Type B pancreatic cell (in vitro differentiated cells): ENCODE data around the gene NOTCH1. TPM values are rescaled to one million over a fixed set of nuclear protein-coding genes. Genes with fewer than 3 reads are reported as not detected.
"Not testable (repeated sequence)": the region's sequence is repeated elsewhere in the genome, so short reads cannot be mapped to it uniquely, and the experiment has no call there.

ENCODE experiments used
- DNase-seq: peaks from one replicate; pipeline ENCODE4 v3.0.0; 2021; ENCODE audit warnings: mixed read lengths; ENCODE audit not compliant: unreplicated experiment; ENCODE audit errors: extremely low spot score
- H3K27ac Mint-ChIP-seq: 2 replicates; pipeline ENCODE4 v1.8.0; 2021; ENCODE audit warnings: mild to moderate bottlenecking, mixed read lengths
- H3K27me3 Mint-ChIP-seq: 2 replicates; pipeline ENCODE4 v1.8.0; 2021; ENCODE audit warnings: mixed read lengths
- H3K36me3 Mint-ChIP-seq: 2 replicates; pipeline ENCODE4 v1.8.0; 2021; ENCODE audit warnings: mixed read lengths
- H3K4me1 Mint-ChIP-seq: one replicate; pipeline ENCODE4 v1.8.0; 2021; ENCODE audit warnings: mixed read lengths; ENCODE audit not compliant: unreplicated experiment
- H3K4me3 Mint-ChIP-seq: 2 replicates; pipeline ENCODE4 v1.8.0; 2021; ENCODE audit warnings: mild to moderate bottlenecking, mixed read lengths
- H3K9me3 Mint-ChIP-seq: 2 replicates; pipeline ENCODE4 v1.8.0; 2021; ENCODE audit warnings: mixed read lengths
- CTCF ChIP-seq: fragments of 200-600 bp; sonication (generic); conservative IDR thresholded peaks from 2 replicates; pipeline ENCODE4 v1.5.0; 2021; ENCODE audit warnings: antibody characterized with exemption, mild to moderate bottlenecking
- total RNA-seq: library from RNA; stranded (reverse); gene quantifications from 2 replicates; pipeline ENCODE4 v1.2.1, GENCODE V29; 2021; ENCODE audit warnings: low replicate concordance

Gene NOTCH1
- total RNA-seq, 1 donor from 2014 or later = 53.1 TPM

- Mint-ChIP-seq H3K27me3 (no peaks in the 10 kb centered on the region), H3K4me3 (no peak overlapping the region), H3K4me1 (peaks cover 25% of the 10 kb centered on the region), H3K36me3 (no peaks in the 10 kb centered on the region), H3K9me3 (no peaks in the 10 kb centered on the region), H3K27ac (no peak overlapping the region)
- no peak for TF ChIP-seq CTCF
- no peak for DNase-seq
Measured at GRCh38 chr9:136576269-136576626, 30.4 kb upstream of the NOTCH1 start.

- TF ChIP-seq CTCF = no peak
- H3K4me1 Mint-ChIP-seq = peaks cover 29% of the 10 kb centered on the region
- H3K27me3 Mint-ChIP-seq = no peaks in the 10 kb centered on the region
- DNase-seq = no peak
- no peak overlapping the region for H3K4me3 Mint-ChIP-seq
- no peak overlapping the region for H3K27ac Mint-ChIP-seq
- no peaks in the 10 kb centered on the region for H3K36me3 Mint-ChIP-seq
- H3K9me3 Mint-ChIP-seq = no peaks in the 10 kb centered on the region
Measured at GRCh38 chr9:136575626-136576268, 29.9 kb upstream of the NOTCH1 start.

GRCh38 chr9:136574606-136575005 lies 28.8 kb upstream of the NOTCH1 start:
- not testable (repeated sequence) for H3K4me3 Mint-ChIP-seq, H3K9me3 Mint-ChIP-seq, H3K36me3 Mint-ChIP-seq, H3K27ac Mint-ChIP-seq, DNase-seq, H3K27me3 Mint-ChIP-seq
- peaks cover 29% of the 10 kb centered on the region for H3K4me1 Mint-ChIP-seq

- Mint-ChIP-seq H3K27ac (peak overlapping the region; percentile 92), H3K27me3 (no peaks in the 10 kb centered on the region), H3K4me3 (peak overlapping the region; percentile 30), H3K4me1 (peaks cover 28% of the 10 kb centered on the region), H3K9me3 (no peaks in the 10 kb centered on the region), H3K36me3 (no peaks in the 10 kb centered on the region)
- no peak for DNase-seq
- TF ChIP-seq CTCF = no peak
Measured at GRCh38 chr9:136572828-136573625, 27.2 kb upstream of the NOTCH1 start.

- H3K27me3 Mint-ChIP-seq = no peaks in the 10 kb centered on the region
- no peak overlapping the region for H3K4me3 Mint-ChIP-seq
- DNase-seq = no peak
- no peaks in the 10 kb centered on the region for H3K36me3 Mint-ChIP-seq
- TF ChIP-seq CTCF = no peak
- H3K9me3 Mint-ChIP-seq = no peaks in the 10 kb centered on the region
- H3K27ac Mint-ChIP-seq = peak overlapping the region; percentile 92
- peaks cover 28% of the 10 kb centered on the region for H3K4me1 Mint-ChIP-seq
Measured at GRCh38 chr9:136572003-136572827, 26.4 kb upstream of the NOTCH1 start.
